ENCODE measurements around the gene NDC1.

DNA sequence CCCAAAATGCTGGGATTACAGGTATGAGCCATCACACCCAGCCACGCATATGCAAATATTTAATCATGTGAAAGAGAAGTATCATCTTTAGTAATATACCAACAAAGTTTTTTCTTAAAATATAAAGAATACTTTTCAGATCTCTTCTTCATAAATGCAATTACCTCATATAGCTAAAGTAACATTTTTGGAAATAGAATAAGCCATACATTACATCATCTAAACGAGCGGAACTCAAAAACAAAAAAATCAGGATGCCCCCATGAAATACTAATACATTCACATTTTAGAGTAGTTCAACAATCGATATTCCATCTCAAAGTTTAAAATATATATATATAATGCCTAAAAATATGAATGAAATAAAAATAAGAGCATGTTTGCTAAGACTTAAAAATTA is 4.7 kb downstream of the NDC1 start:
- TF ChIP-seq, protein P1, sequence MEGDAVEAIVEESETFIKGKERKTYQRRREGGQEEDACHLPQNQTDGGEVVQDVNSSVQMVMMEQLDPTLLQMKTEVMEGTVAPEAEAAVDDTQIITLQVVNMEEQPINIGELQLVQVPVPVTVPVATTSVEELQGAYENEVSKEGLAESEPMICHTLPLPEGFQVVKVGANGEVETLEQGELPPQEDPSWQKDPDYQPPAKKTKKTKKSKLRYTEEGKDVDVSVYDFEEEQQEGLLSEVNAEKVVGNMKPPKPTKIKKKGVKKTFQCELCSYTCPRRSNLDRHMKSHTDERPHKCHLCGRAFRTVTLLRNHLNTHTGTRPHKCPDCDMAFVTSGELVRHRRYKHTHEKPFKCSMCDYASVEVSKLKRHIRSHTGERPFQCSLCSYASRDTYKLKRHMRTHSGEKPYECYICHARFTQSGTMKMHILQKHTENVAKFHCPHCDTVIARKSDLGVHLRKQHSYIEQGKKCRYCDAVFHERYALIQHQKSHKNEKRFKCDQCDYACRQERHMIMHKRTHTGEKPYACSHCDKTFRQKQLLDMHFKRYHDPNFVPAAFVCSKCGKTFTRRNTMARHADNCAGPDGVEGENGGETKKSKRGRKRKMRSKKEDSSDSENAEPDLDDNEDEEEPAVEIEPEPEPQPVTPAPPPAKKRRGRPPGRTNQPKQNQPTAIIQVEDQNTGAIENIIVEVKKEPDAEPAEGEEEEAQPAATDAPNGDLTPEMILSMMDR (IDR thresholded peaks at IDR 0.05) = no peak
- no peak for TF ChIP-seq POLR2A (IDR thresholded peaks at IDR 0.05)

Measured in testis (tissue), 2 donors.